Keratinocyte (primary cell): Measurements from ENCODE around the gene RRAD. TPM values are rescaled to one million over a fixed set of nuclear protein-coding genes. Genes with fewer than 3 reads are reported as not detected.

ENCODE experiments used
- DNase-seq: peaks from one replicate; pipeline ENCODE4 v3.0.0-alpha.2; 2011; ENCODE audit warnings: low read depth, missing footprints, low spot score
- FAIRE-seq: peaks from 2 replicates; lab custom pipeline; 2011; peaks lifted over from hg19 to GRCh38; lab: Jason Lieb, UNC
- H2AFZ ChIP-seq: 2 replicates; pipeline ENCODE4 v1.6.0; 2012; ENCODE audit warnings: low read length, control low read depth, inconsistent platforms; ENCODE audit not compliant: control insufficient read depth
- H3K27ac ChIP-seq: 2 replicates; pipeline ENCODE4 v1.5.1; 2011; ENCODE audit warnings: low read length; ENCODE audit not compliant: control insufficient read depth, insufficient read depth
- H3K27me3 ChIP-seq: 3 replicates; pipeline ENCODE4 v1.6.0; 2011; ENCODE audit warnings: low read length; ENCODE audit not compliant: control insufficient read depth, insufficient read depth; ENCODE audit errors: extremely low read depth
- H3K36me3 ChIP-seq, 2 experiments: 2 replicates in 1 of 2; 3 replicates in 1 of 2; pipeline ENCODE4 v1.5.1; 2011; ENCODE audit warnings: low read length in 2 of 2, mild to moderate bottlenecking in 1 of 2; ENCODE audit not compliant: control insufficient read depth in 2 of 2, insufficient read depth in 2 of 2; ENCODE audit errors: extremely low read depth in 1 of 2
- H3K4me1 ChIP-seq: 3 replicates; pipeline ENCODE4 v1.5.1; 2011; ENCODE audit warnings: low read length; ENCODE audit not compliant: control insufficient read depth, insufficient read depth; ENCODE audit errors: extremely low read depth
- H3K4me2 ChIP-seq: 3 replicates; pipeline ENCODE4 v1.6.0; 2011; ENCODE audit warnings: low read depth, low read length; ENCODE audit not compliant: control insufficient read depth, insufficient read depth; ENCODE audit errors: extremely low read depth
- H3K4me3 ChIP-seq, 3 experiments: fragments of 200-600 bp in 1 of 3; sonication (generic) in 1 of 3; 2 replicates in 2 of 3; 3 replicates in 1 of 3; pipeline ENCODE4 v1.5.1; 2011 to 2016; ENCODE audit warnings: low read length in 3 of 3, mild to moderate bottlenecking in 3 of 3, control low read depth in 2 of 3, inconsistent platforms in 1 of 3, low read depth in 1 of 3, mixed read lengths in 1 of 3, mixed run types in 1 of 3, moderate library complexity in 1 of 3; ENCODE audit not compliant: control insufficient read depth in 2 of 3, insufficient read depth in 2 of 3; ENCODE audit errors: extremely low read depth in 1 of 3
- H3K79me2 ChIP-seq: 2 replicates; pipeline ENCODE4 v1.6.0; 2012; ENCODE audit warnings: low read length; ENCODE audit not compliant: control insufficient read depth, insufficient read depth
- H3K9ac ChIP-seq: 3 replicates; pipeline ENCODE4 v1.6.0; 2011; ENCODE audit warnings: low read length; ENCODE audit not compliant: control insufficient read depth, insufficient read depth; ENCODE audit errors: extremely low read depth
- H3K9me1 ChIP-seq: 3 replicates; pipeline ENCODE4 v1.6.0; 2011; ENCODE audit warnings: low read length; ENCODE audit not compliant: control insufficient read depth, insufficient read depth; ENCODE audit errors: extremely low read depth
- H3K9me3 ChIP-seq: 2 replicates; pipeline ENCODE4 v1.5.1; 2012; ENCODE audit warnings: low read depth, low read length; ENCODE audit not compliant: control insufficient read depth
- H4K20me1 ChIP-seq: 3 replicates; pipeline ENCODE4 v1.6.0; 2011; ENCODE audit warnings: low read length; ENCODE audit not compliant: control insufficient read depth, insufficient read depth; ENCODE audit errors: extremely low read depth
- EZH2 ChIP-seq: IDR thresholded peaks from one replicate; pipeline ENCODE4 v1.6.1; 2012; ENCODE audit warnings: inconsistent platforms, mild to moderate bottlenecking, low read length, moderate library complexity
- dilution Hi-C: fragments of 300-500 bp; cut with MboI; formaldehyde crosslinking; loops from one replicate; pipeline ENCODE4 v1.7.0; 2020; ENCODE audit warnings: low sequenced_read_pairs; ENCODE audit not compliant: extremely low pct_ligation_motif_present
- polyA plus RNA-seq, 5 experiments: library from polyadenylated mRNA; depleted of rRNA in 3 of 5; stranded (reverse) in 3 of 5; stranded (forward) in 1 of 5; unstranded in 1 of 5; fragments of >200 nt; gene quantifications; 1 replicate in 1 of 5; 2 replicates in 3 of 5; 3 replicates in 1 of 5; pipeline versions ENCODE4 v1.2.1 to v1.2.3, GENCODE V29; 2011 to 2012; ENCODE audit warnings: missing spikeins in 2 of 5, low read depth in 1 of 5, low replicate concordance in 1 of 5
- TF ChIP-seq, protein P1 (sequence below), 3 experiments: IDR thresholded peaks in 1 of 3; conservative IDR thresholded peaks in 1 of 3; optimal IDR thresholded peaks in 1 of 3; 2 replicates in 2 of 3; 3 replicates in 1 of 3; pipeline versions ENCODE3 to v1.5.1; 2011; ENCODE audit warnings: low read length in 3 of 3, mild to moderate bottlenecking in 3 of 3, moderate library complexity in 2 of 3, control low read depth in 1 of 3, inconsistent platforms in 1 of 3; ENCODE audit not compliant: insufficient read depth in 2 of 3; ENCODE audit errors: extremely low read depth in 1 of 3

RRAD gene
- polyA plus RNA-seq, 1 donor (not counting 4 experiments of a cell fraction or from before 2014, with no cell fraction given), result 2.7 TPM

DNA sequence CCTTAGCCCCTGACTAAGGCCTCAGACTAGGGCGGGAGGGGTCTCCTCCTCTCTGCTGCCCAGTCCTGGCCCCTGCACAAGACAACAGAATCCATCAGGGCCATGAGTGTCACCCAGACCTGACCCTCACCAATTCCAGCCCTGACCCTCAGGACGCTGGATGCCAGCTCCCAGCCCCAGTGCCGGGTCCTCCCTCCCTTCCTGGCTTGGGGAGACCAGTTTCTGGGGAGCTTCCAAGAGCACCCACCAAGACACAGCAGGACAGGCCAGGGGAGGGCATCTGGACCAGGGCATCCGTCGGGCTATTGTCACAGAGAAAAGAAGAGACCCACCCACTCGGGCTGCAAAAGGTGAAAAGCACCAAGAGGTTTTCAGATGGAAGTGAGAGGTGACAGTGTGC, 48.4 kb upstream of the RRAD start:
- DNase-seq (no peak), FAIRE-seq (no peak)
- Histone ChIP-seq H3K9me1 (peaks cover 2% of the 10 kb centered on the region), H3K9ac (no peak overlapping the region), H3K36me3 (no peaks in the 10 kb centered on the region), H3K4me2 (no peak overlapping the region), H2AFZ (no peak overlapping the region), H3K9me3 (no peaks in the 10 kb centered on the region), H3K27ac (no peak overlapping the region), H3K79me2 (no peaks in the 10 kb centered on the region), H3K27me3 (no peaks in the 10 kb centered on the region), H3K4me3 (no peak overlapping the region), H3K4me1 (peaks cover 13% of the 10 kb centered on the region), H4K20me1 (no peaks in the 10 kb centered on the region)
- dilution Hi-C loops, result no loop called here
- TF ChIP-seq, protein P1, sequence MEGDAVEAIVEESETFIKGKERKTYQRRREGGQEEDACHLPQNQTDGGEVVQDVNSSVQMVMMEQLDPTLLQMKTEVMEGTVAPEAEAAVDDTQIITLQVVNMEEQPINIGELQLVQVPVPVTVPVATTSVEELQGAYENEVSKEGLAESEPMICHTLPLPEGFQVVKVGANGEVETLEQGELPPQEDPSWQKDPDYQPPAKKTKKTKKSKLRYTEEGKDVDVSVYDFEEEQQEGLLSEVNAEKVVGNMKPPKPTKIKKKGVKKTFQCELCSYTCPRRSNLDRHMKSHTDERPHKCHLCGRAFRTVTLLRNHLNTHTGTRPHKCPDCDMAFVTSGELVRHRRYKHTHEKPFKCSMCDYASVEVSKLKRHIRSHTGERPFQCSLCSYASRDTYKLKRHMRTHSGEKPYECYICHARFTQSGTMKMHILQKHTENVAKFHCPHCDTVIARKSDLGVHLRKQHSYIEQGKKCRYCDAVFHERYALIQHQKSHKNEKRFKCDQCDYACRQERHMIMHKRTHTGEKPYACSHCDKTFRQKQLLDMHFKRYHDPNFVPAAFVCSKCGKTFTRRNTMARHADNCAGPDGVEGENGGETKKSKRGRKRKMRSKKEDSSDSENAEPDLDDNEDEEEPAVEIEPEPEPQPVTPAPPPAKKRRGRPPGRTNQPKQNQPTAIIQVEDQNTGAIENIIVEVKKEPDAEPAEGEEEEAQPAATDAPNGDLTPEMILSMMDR (optimal IDR thresholded peaks at IDR 0.05 in 1 of 3, IDR thresholded peaks at IDR 0.05 in 1 of 3, conservative IDR thresholded peaks at IDR 0.05 in 1 of 3; ENCODE audit: extremely low read depth in 1 of 3, insufficient read depth in 2 of 3, low read length in 3 of 3), result no peak
- TF ChIP-seq EZH2, result no peak

DNA sequence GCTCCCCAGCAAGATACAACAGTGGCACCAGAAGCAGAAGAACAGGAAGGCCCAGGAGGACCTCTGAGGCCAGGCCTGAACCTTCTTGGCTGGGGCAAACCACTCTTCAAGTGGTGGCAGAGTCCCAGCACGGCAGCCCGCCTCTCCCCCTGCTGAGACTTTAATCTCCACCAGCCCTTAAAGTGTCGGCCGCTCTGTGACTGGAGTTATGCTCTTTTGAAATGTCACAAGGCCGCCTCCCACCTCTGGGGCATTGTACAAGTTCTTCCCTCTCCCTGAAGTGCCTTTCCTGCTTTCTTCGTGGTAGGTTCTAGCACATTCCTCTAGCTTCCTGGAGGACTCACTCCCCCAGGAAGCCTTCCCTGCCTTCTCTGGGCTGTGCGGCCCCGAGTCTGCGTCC, 47.6 kb upstream of the RRAD start:
- DNase-seq (no peak), FAIRE-seq (no peak)
- Histone ChIP-seq H3K27ac (no peak overlapping the region), H3K4me1 (peaks cover 13% of the 10 kb centered on the region), H2AFZ (no peak overlapping the region), H3K36me3 (no peaks in the 10 kb centered on the region), H3K9me3 (no peaks in the 10 kb centered on the region), H3K27me3 (no peaks in the 10 kb centered on the region), H3K79me2 (no peaks in the 10 kb centered on the region), H4K20me1 (no peaks in the 10 kb centered on the region), H3K4me2 (no peak overlapping the region), H3K4me3 (no peak overlapping the region), H3K9ac (no peak overlapping the region), H3K9me1 (peaks cover 2% of the 10 kb centered on the region)
- no peak for TF ChIP-seq EZH2
- TF ChIP-seq, protein P1 (optimal IDR thresholded peaks at IDR 0.05 in 1 of 3, IDR thresholded peaks at IDR 0.05 in 1 of 3, conservative IDR thresholded peaks at IDR 0.05 in 1 of 3; ENCODE audit: extremely low read depth in 1 of 3, insufficient read depth in 2 of 3, low read length in 3 of 3), result no peak
- dilution Hi-C loops, result no loop called here
